MM.1S (cell line): ENCODE results near the gene PHF21B.

Source experiments
- DNase-seq: peaks from one replicate; pipeline ENCODE4 v3.0.0-alpha.2; 2015
- H2AFZ ChIP-seq: fragments of 300-600 bp; sonication (generic); 2 replicates; pipeline ENCODE4 v1.6.0; 2016; ENCODE audit warnings: antibody characterized with exemption, low read length
- H3F3A ChIP-seq: fragments of 300-600 bp; sonication (generic); 2 replicates; pipeline ENCODE4 v1.6.1; 2016; ENCODE audit warnings: mild to moderate bottlenecking, antibody characterized with exemption, low read length, moderate library complexity, mixed read lengths; ENCODE audit not compliant: insufficient read depth
- H3K27ac ChIP-seq: fragments of 300-600 bp; sonication (generic); 2 replicates; pipeline ENCODE4 v1.5.1; 2016; ENCODE audit warnings: mild to moderate bottlenecking, low read length
- H3K27me3 ChIP-seq: fragments of 300-600 bp; sonication (generic); replicated peaks from 2 replicates; pipeline ENCODE4 v1.6.0; 2016; ENCODE audit warnings: low read length; ENCODE audit not compliant: insufficient read depth
- H3K36me3 ChIP-seq: fragments of 300-600 bp; sonication (generic); replicated peaks from 2 replicates; pipeline ENCODE4 v1.6.1; 2016; ENCODE audit warnings: mild to moderate bottlenecking, low read length, mixed read lengths; ENCODE audit not compliant: insufficient read depth
- H3K4me1 ChIP-seq: fragments of 300-600 bp; sonication (generic); 2 replicates; pipeline ENCODE4 v1.6.1; 2016; ENCODE audit warnings: low read length, mixed read lengths
- H3K4me2 ChIP-seq: fragments of 300-600 bp; sonication (generic); 2 replicates; pipeline ENCODE4 v1.6.0; 2016; ENCODE audit warnings: low read depth, low read length
- H3K4me3 ChIP-seq: fragments of 300-600 bp; sonication (generic); 2 replicates; pipeline ENCODE4 v1.5.1; 2016; ENCODE audit warnings: low read length, mixed read lengths
- H3K79me2 ChIP-seq: fragments of 300-600 bp; sonication (generic); 2 replicates; pipeline ENCODE4 v1.6.1; 2016; ENCODE audit warnings: mixed run types, low read length, mixed read lengths
- H3K9ac ChIP-seq: fragments of 300-600 bp; sonication (generic); 2 replicates; pipeline ENCODE4 v1.6.1; 2016; ENCODE audit warnings: low read length, mixed read lengths
- H3K9me2 ChIP-seq: fragments of 300-600 bp; sonication (generic); replicated peaks from 2 replicates; pipeline ENCODE4 v1.6.1; 2016; ENCODE audit warnings: mild to moderate bottlenecking, low read length, mixed read lengths; ENCODE audit not compliant: insufficient read depth
- H3K9me3 ChIP-seq: fragments of 300-600 bp; sonication (generic); replicated peaks from 2 replicates; pipeline ENCODE4 v1.6.1; 2016; ENCODE audit warnings: mild to moderate bottlenecking, low read length, mixed read lengths; ENCODE audit not compliant: insufficient read depth
- H4K20me1 ChIP-seq: fragments of 300-600 bp; sonication (generic); 2 replicates; pipeline ENCODE4 v1.6.1; 2016; ENCODE audit warnings: mild to moderate bottlenecking, low read length, moderate library complexity, mixed read lengths; ENCODE audit not compliant: insufficient read depth
- EZH2 ChIP-seq: fragments of 300-600 bp; sonication (generic); optimal IDR thresholded peaks from 2 replicates; pipeline ENCODE3; 2017; ENCODE audit warnings: low read depth, mild to moderate bottlenecking, antibody characterized with exemption, low read length, mixed read lengths
- EZH2phosphoT487 ChIP-seq: fragments of 300-600 bp; sonication (generic); IDR thresholded peaks from 2 replicates; pipeline ENCODE4 v1.6.1; 2018; ENCODE audit warnings: antibody characterized with exemption, low read length
- TF ChIP-seq, protein P1 (sequence below): fragments of 300-600 bp; sonication (generic); IDR thresholded peaks from 2 replicates; pipeline ENCODE4 v1.5.1; 2016; ENCODE audit warnings: antibody characterized with exemption, low read length, mixed read lengths

Gene PHF21B

DNA sequence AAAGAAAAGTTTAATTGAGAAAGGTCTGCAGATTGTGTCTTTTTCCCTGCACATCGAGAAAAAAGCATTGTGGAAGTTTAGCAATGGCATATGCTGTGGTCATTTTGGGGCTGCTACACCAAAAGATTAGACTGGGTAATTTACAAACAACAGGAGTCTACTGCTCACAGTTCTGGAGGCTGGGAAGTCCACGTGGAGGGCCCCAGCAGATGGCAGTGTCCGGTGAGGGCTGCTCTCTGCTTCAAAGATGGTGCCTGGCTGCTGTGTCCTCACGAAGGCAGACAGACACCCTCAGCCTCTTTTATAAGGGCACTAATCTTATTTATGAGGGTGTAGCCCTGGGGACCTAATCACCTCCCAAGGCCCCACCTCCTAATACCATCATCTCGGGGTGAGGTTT is 21.1 kb downstream of the PHF21B start:
- no peaks in the 10 kb centered on the region for H3K36me3 ChIP-seq
- no peaks in the 10 kb centered on the region for H3K4me1 ChIP-seq
- H2AFZ ChIP-seq = no peak overlapping the region
- H3K4me2 ChIP-seq = no peak overlapping the region
- H3K79me2 ChIP-seq = no peaks in the 10 kb centered on the region
- no peak overlapping the region for H3K9ac ChIP-seq
- H3K9me3 ChIP-seq = no peaks in the 10 kb centered on the region
- DNase-seq = no peak
- no peak for TF ChIP-seq EZH2phosphoT487
- TF ChIP-seq, protein P1, sequence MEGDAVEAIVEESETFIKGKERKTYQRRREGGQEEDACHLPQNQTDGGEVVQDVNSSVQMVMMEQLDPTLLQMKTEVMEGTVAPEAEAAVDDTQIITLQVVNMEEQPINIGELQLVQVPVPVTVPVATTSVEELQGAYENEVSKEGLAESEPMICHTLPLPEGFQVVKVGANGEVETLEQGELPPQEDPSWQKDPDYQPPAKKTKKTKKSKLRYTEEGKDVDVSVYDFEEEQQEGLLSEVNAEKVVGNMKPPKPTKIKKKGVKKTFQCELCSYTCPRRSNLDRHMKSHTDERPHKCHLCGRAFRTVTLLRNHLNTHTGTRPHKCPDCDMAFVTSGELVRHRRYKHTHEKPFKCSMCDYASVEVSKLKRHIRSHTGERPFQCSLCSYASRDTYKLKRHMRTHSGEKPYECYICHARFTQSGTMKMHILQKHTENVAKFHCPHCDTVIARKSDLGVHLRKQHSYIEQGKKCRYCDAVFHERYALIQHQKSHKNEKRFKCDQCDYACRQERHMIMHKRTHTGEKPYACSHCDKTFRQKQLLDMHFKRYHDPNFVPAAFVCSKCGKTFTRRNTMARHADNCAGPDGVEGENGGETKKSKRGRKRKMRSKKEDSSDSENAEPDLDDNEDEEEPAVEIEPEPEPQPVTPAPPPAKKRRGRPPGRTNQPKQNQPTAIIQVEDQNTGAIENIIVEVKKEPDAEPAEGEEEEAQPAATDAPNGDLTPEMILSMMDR = 0 out of 2 replicates have a peak, but pooled peaks have one; percentile 10
- no peak overlapping the region for H3K27ac ChIP-seq
- no peaks in the 10 kb centered on the region for H3K9me2 ChIP-seq
- no peak overlapping the region for H3K4me3 ChIP-seq
- no peaks in the 10 kb centered on the region for H3F3A ChIP-seq
- H4K20me1 ChIP-seq = no peaks in the 10 kb centered on the region
- peaks cover 68% of the 10 kb centered on the region for H3K27me3 ChIP-seq

- H3K36me3 ChIP-seq = no peaks in the 10 kb centered on the region
- H3K4me3 ChIP-seq = no peak overlapping the region
- H3K4me1 ChIP-seq = no peaks in the 10 kb centered on the region
- TF ChIP-seq EZH2phosphoT487 (no peak), EZH2 (no peak)
- TF ChIP-seq, protein P1 = no peak
- H2AFZ ChIP-seq = no peak overlapping the region
- peaks cover 68% of the 10 kb centered on the region for H3K27me3 ChIP-seq
- no peak for DNase-seq
- no peaks in the 10 kb centered on the region for H3F3A ChIP-seq
- H3K9me2 ChIP-seq = no peaks in the 10 kb centered on the region
- no peaks in the 10 kb centered on the region for H4K20me1 ChIP-seq
- H3K4me2 ChIP-seq = no peak overlapping the region
- H3K9me3 ChIP-seq = no peaks in the 10 kb centered on the region
- H3K27ac ChIP-seq = no peak overlapping the region
- H3K79me2 ChIP-seq = no peaks in the 10 kb centered on the region
- no peak overlapping the region for H3K9ac ChIP-seq
These were observed 22.9 kb downstream of the PHF21B start for GRCh38 chr22:44986926-44987325.

GRCh38 chr22:44985906-44986527 is 23.8 kb downstream of the PHF21B start:
- DNase-seq = no peak
- Histone ChIP-seq H3K9me2 (no peaks in the 10 kb centered on the region), H3K27ac (no peak overlapping the region), H3K27me3 (peaks cover 68% of the 10 kb centered on the region), H2AFZ (no peak overlapping the region), H3K36me3 (no peaks in the 10 kb centered on the region), H3K9me3 (no peaks in the 10 kb centered on the region), H3K4me2 (no peak overlapping the region), H4K20me1 (no peaks in the 10 kb centered on the region), H3K4me1 (no peaks in the 10 kb centered on the region), H3K9ac (no peak overlapping the region), H3K4me3 (no peak overlapping the region), H3F3A (no peaks in the 10 kb centered on the region), H3K79me2 (no peaks in the 10 kb centered on the region)
- TF ChIP-seq EZH2phosphoT487 = no peak
- no peak for TF ChIP-seq EZH2
- TF ChIP-seq, protein P1 = no peak
